Effector memory CD4-positive, alpha-beta T cell (primary cell): ENCODE results near the gene CPT1A.
A peak's percentile ranks its signal among the peaks of the same experiment; 100 is the strongest.
"Not testable (repeated sequence)": the region's sequence is repeated elsewhere in the genome, so short reads cannot be mapped to it uniquely, and the experiment has no call there.

Source experiments
- DNase-seq, 3 donors: peaks; one replicate each; pipeline ENCODE4 v3.0.0-alpha.2; 2020
- H3K27ac ChIP-seq: 2 replicates; pipeline ENCODE4 v1.7.0; 2013; ENCODE audit warnings: mild to moderate bottlenecking, low read length, moderate library complexity; ENCODE audit not compliant: insufficient read depth, poor library complexity, severe bottlenecking
- H3K27me3 ChIP-seq: replicated peaks from 2 replicates; pipeline ENCODE4 v1.7.0; 2013; ENCODE audit warnings: mild to moderate bottlenecking, low read length; ENCODE audit not compliant: insufficient read depth, control insufficient read depth, poor library complexity, severe bottlenecking
- H3K36me3 ChIP-seq: 2 replicates; pipeline ENCODE4 v1.7.0; 2013; ENCODE audit warnings: mild to moderate bottlenecking, low read length, moderate library complexity; ENCODE audit not compliant: control insufficient read depth, insufficient read depth
- H3K4me1 ChIP-seq: 2 replicates; pipeline ENCODE4 v1.7.0; 2013; ENCODE audit warnings: low read length, mild to moderate bottlenecking; ENCODE audit not compliant: control insufficient read depth, insufficient read depth, poor library complexity, severe bottlenecking
- H3K4me3 ChIP-seq: 2 replicates; pipeline ENCODE4 v1.7.0; 2013; ENCODE audit warnings: low read length, low read depth, mild to moderate bottlenecking; ENCODE audit not compliant: insufficient read depth, poor library complexity, severe bottlenecking
- H3K9me3 ChIP-seq: 2 replicates; pipeline ENCODE4 v1.7.0; 2013; ENCODE audit warnings: mild to moderate bottlenecking, low read length, moderate library complexity; ENCODE audit not compliant: control insufficient read depth
- total RNA-seq, 3 donors: gene quantifications; one replicate each; lab custom pipeline; 2026; lab: John Stamatoyannopoulos, UW

The CPT1A gene
- 44.9 to 64.7 (median 48.8) reads per million in 3 donors for total RNA-seq

DNA sequence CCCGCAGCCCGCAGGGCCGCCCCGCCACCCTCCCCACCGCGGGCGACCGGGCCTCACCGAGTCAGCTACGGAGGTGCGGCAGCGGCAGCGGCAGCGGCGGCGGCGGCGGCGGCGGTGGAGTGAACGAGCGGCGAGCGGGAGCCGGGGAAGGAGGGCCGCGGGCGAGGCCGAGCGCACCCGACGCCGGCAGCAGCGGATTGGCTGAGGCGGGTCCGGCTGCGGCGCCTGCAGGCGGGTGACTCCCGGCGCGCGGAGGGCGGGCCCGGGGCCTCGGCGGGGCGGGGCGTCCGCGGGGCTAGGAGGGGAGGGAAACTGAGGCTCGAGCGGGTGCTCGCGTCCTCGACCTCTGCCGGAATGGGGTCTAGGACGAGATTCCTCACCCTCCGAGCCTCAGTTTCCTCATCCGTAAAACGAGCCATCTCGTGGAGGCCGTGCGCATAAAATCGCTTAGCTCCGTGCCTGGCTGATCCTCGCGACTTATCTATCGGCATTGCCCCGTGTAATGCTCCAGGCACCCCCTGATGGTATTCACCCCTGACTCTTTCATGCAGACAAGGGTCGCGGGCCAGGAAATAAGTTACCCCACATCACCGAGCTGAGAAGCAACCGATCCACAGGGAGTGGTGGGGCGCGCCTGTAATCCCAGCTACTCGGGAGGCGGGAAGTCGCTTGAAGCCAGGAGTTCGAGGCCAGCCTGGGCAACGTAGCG lies at the start of gene CPT1A:
Gene CPT1A, minus strand, starts transcription at position 199 of the 709 bp plus-strand sequence. CDS start 26,442 bp downstream, outside the sequence.
- peak; percentile 53 to 60 (median 56) for DNase-seq
- Histone ChIP-seq H3K4me3 (peak within 1 kb of the TSS; percentile 82), H3K9me3 (no peaks in the 10 kb centered on the region), H3K4me1 (peaks cover 42% of the 10 kb centered on the region), H3K36me3 (no peaks in the 10 kb centered on the region), H3K27ac (peak within 1 kb of the TSS; percentile 65), H3K27me3 (no peaks in the 10 kb centered on the region)

DNA sequence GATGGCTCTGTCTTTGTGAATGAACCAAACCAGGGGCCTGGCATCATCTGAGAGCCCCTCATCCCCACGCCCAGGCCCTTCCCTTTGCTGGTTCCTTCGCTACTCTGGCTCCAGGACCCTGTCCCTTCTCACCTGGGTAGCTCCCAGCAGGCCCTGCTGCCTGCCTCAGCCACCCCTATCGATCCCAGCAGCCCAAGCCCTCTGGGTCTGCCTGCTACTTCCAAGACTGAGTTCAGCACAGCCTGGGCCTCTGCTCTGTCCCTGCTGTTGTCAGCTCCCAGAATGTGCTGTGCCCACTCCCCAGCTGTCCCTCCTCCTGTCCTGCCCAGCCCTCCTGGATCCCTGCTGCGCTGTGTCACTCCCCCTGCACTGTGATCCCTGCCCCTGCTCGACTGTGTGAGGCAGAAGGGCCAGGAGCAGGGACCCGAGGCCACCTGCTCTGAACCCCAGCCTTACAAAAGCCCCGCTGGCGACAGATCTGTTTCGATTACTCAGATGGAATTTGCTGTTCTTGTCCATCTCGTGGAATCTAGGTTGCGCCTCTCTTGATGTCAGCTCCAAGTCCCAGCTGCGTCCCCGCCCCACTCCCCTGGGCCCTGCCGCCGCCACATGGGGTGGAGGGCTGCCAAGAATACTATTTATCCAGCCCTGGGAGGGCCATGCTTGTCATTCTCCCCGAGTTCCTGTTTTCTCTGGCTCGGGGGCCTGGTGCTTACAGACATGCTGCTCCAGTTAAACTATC lies 48.9 kb upstream of the CPT1A start:
- peaks cover 42% of the 10 kb centered on the region for H3K36me3 ChIP-seq

DNA sequence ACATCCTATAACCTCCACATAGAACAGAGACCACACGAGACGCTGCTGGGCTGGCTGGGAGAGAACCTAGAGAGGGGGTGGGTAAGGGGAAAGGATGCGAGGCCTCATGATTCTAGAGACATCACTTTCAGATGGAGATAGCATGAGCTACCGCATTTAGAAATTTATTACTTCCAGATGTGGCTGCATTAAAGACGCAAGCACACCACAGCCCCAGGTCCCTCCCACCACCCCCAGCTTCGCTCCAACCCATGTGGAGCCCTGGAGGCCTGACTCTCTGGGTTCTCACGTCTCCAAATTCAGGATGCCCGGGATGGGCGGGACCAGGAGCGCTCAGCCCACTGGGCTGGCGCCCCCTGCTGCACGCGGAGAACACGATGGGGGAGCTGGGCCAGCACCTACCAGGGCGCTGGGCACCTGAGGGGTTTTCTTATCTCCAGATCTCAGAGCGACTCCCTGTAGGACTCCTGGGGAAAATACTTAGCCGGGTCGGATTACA lies 48.3 kb upstream of the CPT1A start:
- Histone ChIP-seq H3K4me1 (no peaks in the 10 kb centered on the region), H3K27ac (no peak overlapping the region)

More for the DNA sequence above, 48.9 kb upstream of the CPT1A start:
- Histone ChIP-seq H3K27ac (no peak overlapping the region), H3K4me3 (no peak overlapping the region), H3K4me1 (no peaks in the 10 kb centered on the region), H3K9me3 (no peaks in the 10 kb centered on the region), H3K27me3 (no peaks in the 10 kb centered on the region)
- no peak for DNase-seq

DNA sequence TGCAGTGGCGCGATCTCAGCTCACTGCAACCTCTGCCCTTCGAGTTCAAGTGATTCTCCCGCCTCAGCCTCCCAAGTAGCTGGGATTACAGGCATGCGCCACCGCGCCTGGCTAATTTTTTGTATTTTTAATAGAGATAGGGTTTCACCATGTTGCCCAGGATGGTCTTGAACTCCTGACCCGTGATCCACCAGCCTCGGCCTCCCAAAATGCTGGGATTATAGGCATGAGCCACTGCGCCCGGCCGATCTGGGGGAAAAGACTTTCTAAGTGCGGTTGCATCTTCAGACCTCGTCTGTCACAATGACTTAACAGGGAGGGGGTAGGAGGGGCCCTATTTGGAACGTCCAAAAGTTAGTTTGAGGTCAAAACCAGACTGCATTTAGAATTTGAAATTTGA lies 43.1 kb upstream of the CPT1A start:
- not testable (repeated sequence) for H3K36me3 ChIP-seq, DNase-seq, H3K27me3 ChIP-seq, H3K27ac ChIP-seq, H3K9me3 ChIP-seq, H3K4me1 ChIP-seq, H3K4me3 ChIP-seq

More for the DNA sequence above, 48.3 kb upstream of the CPT1A start:
- Histone ChIP-seq H3K4me3 (no peak overlapping the region), H3K9me3 (no peaks in the 10 kb centered on the region), H3K27me3 (no peaks in the 10 kb centered on the region), H3K36me3 (peaks cover 40% of the 10 kb centered on the region)
- no peak for DNase-seq

DNA sequence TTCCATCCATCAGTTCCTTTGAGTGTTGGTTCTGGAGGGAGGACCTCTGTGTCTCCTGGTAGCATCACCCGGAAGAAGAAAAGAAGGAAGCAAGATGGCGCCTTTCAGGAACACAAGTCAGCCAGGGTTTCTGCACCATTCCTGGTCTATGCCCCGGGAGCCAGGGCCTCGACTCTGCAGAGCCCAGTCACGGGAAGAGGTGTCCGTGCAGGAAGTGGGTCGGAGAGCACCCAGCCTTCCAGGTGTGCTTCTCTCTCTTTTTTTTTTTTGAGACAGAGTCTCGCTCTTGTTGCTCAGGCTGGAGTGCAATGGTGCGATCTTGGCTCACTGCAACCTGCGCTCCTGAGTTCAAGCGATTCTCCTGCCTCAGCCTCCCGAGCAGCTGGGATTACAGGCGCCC lies 40.7 kb upstream of the CPT1A start:
- Histone ChIP-seq H3K36me3 (no peaks in the 10 kb centered on the region), H3K4me3 (no peak overlapping the region), H3K9me3 (no peaks in the 10 kb centered on the region), H3K4me1 (no peaks in the 10 kb centered on the region), H3K27ac (no peak overlapping the region), H3K27me3 (no peaks in the 10 kb centered on the region)
- no peak for DNase-seq

DNA sequence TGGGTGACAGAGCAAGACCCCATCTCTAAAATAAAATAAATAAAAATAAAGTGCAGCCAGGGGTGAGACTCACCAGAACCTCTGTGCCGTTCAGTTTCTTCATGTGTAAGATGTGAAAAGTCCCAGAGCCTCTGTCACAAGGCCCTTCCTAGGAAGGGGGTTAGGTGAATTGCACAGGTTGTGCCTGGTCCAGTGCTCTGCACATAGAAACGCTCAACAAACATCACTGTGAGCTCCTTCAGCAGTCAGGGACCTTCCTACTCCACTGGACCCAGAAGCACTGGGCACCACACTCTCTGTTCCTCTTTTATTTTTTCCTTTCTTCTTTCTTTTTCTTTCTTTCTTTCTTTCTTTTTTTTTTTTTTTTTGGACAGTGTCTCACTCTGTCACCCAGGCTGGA lies 39.6 kb upstream of the CPT1A start:
- Histone ChIP-seq H3K27me3 (no peaks in the 10 kb centered on the region), H3K9me3 (no peaks in the 10 kb centered on the region)

DNA sequence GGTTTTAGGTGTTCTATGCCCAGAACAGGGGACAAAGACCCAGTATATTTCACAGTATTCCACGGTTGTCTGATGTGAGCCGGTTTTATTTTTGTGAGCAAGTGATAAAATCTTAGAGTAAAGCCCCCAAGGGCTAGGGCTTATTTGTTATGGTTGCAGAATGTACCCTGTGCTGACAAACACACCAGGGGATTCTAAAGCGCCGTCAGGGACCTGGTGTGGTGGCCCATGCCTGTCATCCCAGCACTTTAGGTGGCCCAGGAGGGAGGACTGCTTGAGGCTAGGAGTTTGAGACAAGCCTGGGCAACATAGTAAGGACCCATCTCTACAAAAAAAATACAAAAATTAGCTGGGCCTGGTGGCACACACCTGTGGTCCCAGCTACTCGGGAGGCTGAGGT lies 39.1 kb upstream of the CPT1A start:
- no peak overlapping the region for H3K4me3 ChIP-seq
- H3K36me3 ChIP-seq: no peaks in the 10 kb centered on the region
- no peaks in the 10 kb centered on the region for H3K9me3 ChIP-seq
- H3K4me1 ChIP-seq: no peaks in the 10 kb centered on the region
- H3K27ac ChIP-seq: no peak overlapping the region
- H3K27me3 ChIP-seq: no peaks in the 10 kb centered on the region
- DNase-seq: no peak

More for the DNA sequence above, 39.6 kb upstream of the CPT1A start:
- H3K36me3 ChIP-seq: no peaks in the 10 kb centered on the region
- H3K4me1 ChIP-seq: no peaks in the 10 kb centered on the region
- DNase-seq: no peak
- no peak overlapping the region for H3K27ac ChIP-seq
- no peak overlapping the region for H3K4me3 ChIP-seq

DNA sequence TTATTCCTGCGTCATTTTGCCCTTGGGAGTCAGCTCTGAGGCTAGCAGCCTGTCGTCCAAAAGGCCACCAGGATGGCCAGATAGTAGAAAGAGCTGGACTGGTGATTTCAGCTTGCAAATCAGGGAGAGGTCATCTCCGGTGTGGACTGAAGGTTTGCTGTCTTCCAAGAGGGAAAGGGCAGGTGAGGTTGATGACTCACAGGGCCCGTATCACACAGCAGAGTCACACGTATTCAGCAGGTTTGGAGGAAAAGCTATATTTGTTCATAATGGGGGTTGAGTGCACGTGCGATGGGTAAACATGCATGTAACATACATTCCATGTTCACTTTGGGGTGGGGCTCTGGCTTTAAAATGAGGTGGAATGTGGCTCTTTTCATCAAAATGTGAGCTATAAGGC lies 36.3 kb upstream of the CPT1A start:
- Histone ChIP-seq H3K9me3 (no peaks in the 10 kb centered on the region), H3K4me3 (no peak overlapping the region), H3K4me1 (no peaks in the 10 kb centered on the region), H3K36me3 (no peaks in the 10 kb centered on the region), H3K27me3 (no peaks in the 10 kb centered on the region), H3K27ac (no peak overlapping the region)
- no peak for DNase-seq

DNA sequence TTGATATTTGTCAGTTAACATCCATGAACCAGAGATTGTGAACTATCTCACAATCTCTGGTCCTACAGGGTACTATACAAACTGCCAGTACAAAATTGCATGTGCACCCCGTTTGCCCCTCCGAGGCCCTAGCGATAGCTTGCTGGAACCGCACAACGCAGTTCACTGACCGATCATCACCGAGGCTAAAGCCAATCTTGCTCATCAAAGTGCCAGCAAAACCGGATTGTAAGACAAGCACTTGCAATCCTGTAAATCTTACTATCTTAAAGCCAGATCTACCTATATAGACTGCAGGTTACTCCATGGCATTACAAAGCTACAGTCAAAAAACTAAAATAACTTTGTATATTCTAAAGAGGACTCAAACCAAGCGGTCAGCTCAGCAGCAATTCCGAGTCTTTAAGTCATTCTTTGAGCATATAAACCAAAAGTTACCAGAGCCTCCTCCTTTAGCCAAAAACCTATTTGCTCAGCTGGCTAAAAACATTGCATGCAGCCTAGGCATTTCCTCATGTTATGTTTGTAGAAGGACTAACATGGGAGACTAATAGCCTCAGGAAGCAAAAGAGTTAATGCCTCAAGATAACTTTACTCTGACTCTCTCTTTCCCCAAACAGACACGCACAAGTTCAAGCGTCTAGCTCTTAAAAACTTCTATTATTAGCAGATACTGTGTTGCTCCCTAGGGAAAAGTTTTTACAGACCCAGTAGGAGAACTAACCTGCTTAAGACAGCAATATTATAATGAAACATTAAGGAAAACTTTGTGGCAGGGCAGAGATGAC lies 30.7 kb upstream of the CPT1A start:
- no peak for DNase-seq
- Histone ChIP-seq H3K9me3 (no peaks in the 10 kb centered on the region), H3K4me1 (no peaks in the 10 kb centered on the region), H3K27ac (no peak overlapping the region), H3K36me3 (no peaks in the 10 kb centered on the region), H3K27me3 (peaks cover 9% of the 10 kb centered on the region), H3K4me3 (no peak overlapping the region)
